ENCODE results near the gene KIAA1217.

The KIAA1217 gene

DNA sequence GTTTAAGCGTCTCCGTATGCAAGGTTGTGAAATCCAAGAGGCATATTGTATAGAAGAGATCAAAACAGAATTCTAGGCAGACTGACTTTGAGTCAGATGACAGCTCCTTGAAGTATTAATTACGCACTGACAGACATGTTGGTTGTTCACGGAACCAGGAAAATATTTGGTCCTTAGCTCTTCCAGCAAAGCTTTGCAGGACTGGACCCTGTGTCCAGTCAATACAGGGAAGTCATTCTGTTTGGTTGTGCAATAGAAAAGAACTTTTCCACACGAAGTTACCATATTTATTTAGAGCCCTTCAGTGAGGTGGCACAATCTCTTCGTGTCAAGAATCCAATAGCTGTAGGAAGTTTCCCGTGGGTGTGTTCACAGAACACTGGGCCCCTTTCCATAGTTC lies 309.5 kb downstream of the KIAA1217 start:
- H3F3A ChIP-seq (ENCODE audit: insufficient read depth, low read length): no peaks in the 10 kb centered on the region
- no peak overlapping the region for H3K27ac ChIP-seq (ENCODE audit: low read depth, low read length, poor library complexity, severe bottlenecking)
- H3K4me1 ChIP-seq (ENCODE audit: insufficient read depth, low read length, severe bottlenecking): no peaks in the 10 kb centered on the region
- TF ChIP-seq, protein P1, sequence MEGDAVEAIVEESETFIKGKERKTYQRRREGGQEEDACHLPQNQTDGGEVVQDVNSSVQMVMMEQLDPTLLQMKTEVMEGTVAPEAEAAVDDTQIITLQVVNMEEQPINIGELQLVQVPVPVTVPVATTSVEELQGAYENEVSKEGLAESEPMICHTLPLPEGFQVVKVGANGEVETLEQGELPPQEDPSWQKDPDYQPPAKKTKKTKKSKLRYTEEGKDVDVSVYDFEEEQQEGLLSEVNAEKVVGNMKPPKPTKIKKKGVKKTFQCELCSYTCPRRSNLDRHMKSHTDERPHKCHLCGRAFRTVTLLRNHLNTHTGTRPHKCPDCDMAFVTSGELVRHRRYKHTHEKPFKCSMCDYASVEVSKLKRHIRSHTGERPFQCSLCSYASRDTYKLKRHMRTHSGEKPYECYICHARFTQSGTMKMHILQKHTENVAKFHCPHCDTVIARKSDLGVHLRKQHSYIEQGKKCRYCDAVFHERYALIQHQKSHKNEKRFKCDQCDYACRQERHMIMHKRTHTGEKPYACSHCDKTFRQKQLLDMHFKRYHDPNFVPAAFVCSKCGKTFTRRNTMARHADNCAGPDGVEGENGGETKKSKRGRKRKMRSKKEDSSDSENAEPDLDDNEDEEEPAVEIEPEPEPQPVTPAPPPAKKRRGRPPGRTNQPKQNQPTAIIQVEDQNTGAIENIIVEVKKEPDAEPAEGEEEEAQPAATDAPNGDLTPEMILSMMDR (IDR thresholded peaks at IDR 0.05; ENCODE audit: low read length): no peak
- no peak for TF ChIP-seq EZH2 (IDR thresholded peaks at IDR 0.05; ENCODE audit: borderline replicate concordance, low read length)
- no peak overlapping the region for H2AFZ ChIP-seq (ENCODE audit: low read length)
- no peaks in the 10 kb centered on the region for H3K9me3 ChIP-seq (ENCODE audit: low read length)
- H3K4me2 ChIP-seq (ENCODE audit: low read length): no peak overlapping the region
- H3K36me3 ChIP-seq (ENCODE audit: insufficient read depth, low read length): no peaks in the 10 kb centered on the region
- H4K20me1 ChIP-seq (ENCODE audit: insufficient read depth, low read length): no peaks in the 10 kb centered on the region
- no peaks in the 10 kb centered on the region for H3K9me2 ChIP-seq (ENCODE audit: low read depth, low read length)
- no peak overlapping the region for H3K9ac ChIP-seq (ENCODE audit: low read length)
- no peak overlapping the region for H3K4me3 ChIP-seq (ENCODE audit: low read depth, low read length, poor library complexity, severe bottlenecking)
- no peaks in the 10 kb centered on the region for H3K27me3 ChIP-seq (ENCODE audit: insufficient read depth, low read length)
- H3K79me2 ChIP-seq (ENCODE audit: insufficient read depth, low read length): no peaks in the 10 kb centered on the region

DNA sequence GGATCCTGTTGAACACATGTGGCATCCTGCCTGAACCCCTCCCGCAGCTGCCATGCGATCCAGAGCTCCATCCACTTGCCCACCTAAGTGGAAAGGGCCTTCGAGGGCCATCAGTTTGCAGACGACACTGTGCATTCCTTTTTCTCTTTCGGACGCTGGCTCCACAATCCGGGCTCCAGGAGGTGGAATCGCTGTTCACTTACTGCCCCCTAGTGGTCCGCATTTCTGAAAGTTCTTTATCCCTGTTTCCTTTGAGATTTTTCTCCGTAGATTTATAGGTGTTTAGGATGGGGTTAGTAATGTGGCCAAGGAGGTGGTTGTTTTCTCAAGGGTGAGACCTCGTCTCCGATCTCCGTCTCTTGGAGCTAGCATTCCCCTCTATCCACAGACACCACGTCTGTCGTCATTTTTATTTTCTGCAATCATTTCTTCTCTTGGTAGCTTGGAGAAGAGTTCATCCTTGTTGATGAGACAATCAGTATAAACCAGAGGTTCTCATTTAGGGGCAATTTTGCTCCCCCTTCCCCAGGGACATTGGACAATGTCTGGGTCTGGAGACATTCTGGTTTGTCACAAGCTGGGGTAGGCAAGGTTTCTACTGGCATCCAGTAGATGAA lies 310.2 kb downstream of the KIAA1217 start:
- Histone ChIP-seq H3K4me3 (ENCODE audit: low read depth, low read length, poor library complexity, severe bottlenecking) (no peak overlapping the region), H3F3A (ENCODE audit: insufficient read depth, low read length) (no peaks in the 10 kb centered on the region), H4K20me1 (ENCODE audit: insufficient read depth, low read length) (no peaks in the 10 kb centered on the region), H3K79me2 (ENCODE audit: insufficient read depth, low read length) (no peaks in the 10 kb centered on the region), H3K9me2 (ENCODE audit: low read depth, low read length) (no peaks in the 10 kb centered on the region), H3K4me2 (ENCODE audit: low read length) (no peak overlapping the region), H3K9ac (ENCODE audit: low read length) (no peak overlapping the region), H3K36me3 (ENCODE audit: insufficient read depth, low read length) (no peaks in the 10 kb centered on the region), H3K27ac (ENCODE audit: low read depth, low read length, poor library complexity, severe bottlenecking) (no peak overlapping the region), H3K27me3 (ENCODE audit: insufficient read depth, low read length) (no peaks in the 10 kb centered on the region), H3K9me3 (ENCODE audit: low read length) (no peaks in the 10 kb centered on the region), H3K4me1 (ENCODE audit: insufficient read depth, low read length, severe bottlenecking) (no peaks in the 10 kb centered on the region), H2AFZ (ENCODE audit: low read length) (no peak overlapping the region)
- no peak for TF ChIP-seq EZH2 (IDR thresholded peaks at IDR 0.05; ENCODE audit: borderline replicate concordance, low read length)
- TF ChIP-seq, protein P1 (IDR thresholded peaks at IDR 0.05; ENCODE audit: low read length): peak; percentile 74

DNA sequence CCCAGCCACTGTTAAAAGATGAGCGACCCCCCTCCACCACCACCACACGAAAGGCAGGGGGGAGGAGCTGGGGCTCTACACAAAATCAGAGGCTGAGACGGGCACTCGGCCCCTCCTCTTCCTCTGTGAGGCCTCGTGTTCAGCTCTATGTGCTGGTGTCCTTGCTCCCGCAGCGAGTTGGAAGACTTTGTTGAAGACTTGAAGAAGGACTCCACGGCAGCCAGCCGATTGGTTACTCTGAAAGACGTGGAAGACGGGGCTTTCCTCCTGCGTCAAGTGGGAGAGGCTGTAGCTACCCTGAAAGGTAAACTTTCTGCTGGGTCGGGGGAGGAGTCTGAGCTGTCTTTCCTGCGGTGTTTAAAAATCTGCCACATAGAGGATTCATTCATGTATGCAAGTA lies 311.0 kb downstream of the KIAA1217 start:
- Histone ChIP-seq H3K9me3 (ENCODE audit: low read length) (no peaks in the 10 kb centered on the region), H3K36me3 (ENCODE audit: insufficient read depth, low read length) (no peaks in the 10 kb centered on the region), H4K20me1 (ENCODE audit: insufficient read depth, low read length) (no peaks in the 10 kb centered on the region), H3K79me2 (ENCODE audit: insufficient read depth, low read length) (no peaks in the 10 kb centered on the region), H3F3A (ENCODE audit: insufficient read depth, low read length) (no peaks in the 10 kb centered on the region), H3K27ac (ENCODE audit: low read depth, low read length, poor library complexity, severe bottlenecking) (no peak overlapping the region), H3K4me3 (ENCODE audit: low read depth, low read length, poor library complexity, severe bottlenecking) (no peak overlapping the region), H3K27me3 (ENCODE audit: insufficient read depth, low read length) (no peaks in the 10 kb centered on the region), H3K9me2 (ENCODE audit: low read depth, low read length) (no peaks in the 10 kb centered on the region), H3K4me2 (ENCODE audit: low read length) (no peak overlapping the region), H3K9ac (ENCODE audit: low read length) (no peak overlapping the region), H2AFZ (ENCODE audit: low read length) (no peak overlapping the region), H3K4me1 (ENCODE audit: insufficient read depth, low read length, severe bottlenecking) (no peaks in the 10 kb centered on the region)
- TF ChIP-seq, protein P1 (IDR thresholded peaks at IDR 0.05; ENCODE audit: low read length): no peak
- no peak for TF ChIP-seq EZH2 (IDR thresholded peaks at IDR 0.05; ENCODE audit: borderline replicate concordance, low read length)
